GM18867 (cell line): Measurements from ENCODE around the gene MPV17L2.
"Not testable (repeated sequence)": the region's sequence is repeated elsewhere in the genome, so short reads cannot be mapped to it uniquely, and the experiment has no call there.

Experiments used
- ATAC-seq: cut with Tn5 transposase; IDR thresholded peaks from one replicate; pipeline ENCODE4 v1.9.1; 2021; ENCODE audit warnings: mild to moderate bottlenecking, moderate library complexity; ENCODE audit not compliant: unreplicated experiment

Gene MPV17L2

DNA sequence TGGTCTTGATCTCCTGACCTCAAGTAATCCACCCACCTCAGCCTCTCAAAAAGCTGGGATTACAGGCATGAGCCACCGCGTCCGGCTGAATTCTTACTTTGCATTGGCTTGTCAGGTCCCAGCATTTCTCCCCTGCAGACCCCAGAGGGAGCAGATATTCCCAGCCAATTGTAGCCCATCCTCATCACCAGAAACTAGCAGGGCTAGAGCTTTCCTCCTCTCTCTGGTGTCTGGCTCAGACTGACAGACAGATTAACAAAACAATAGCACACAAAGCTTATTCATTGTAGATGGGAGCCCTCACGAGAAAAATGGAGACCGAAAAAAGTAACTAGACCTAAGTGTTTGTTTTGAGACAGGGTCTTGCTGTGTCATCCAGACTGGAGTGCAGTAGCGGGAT lies 7.5 kb upstream of the MPV17L2 start:
- ATAC-seq, result no peak

DNA sequence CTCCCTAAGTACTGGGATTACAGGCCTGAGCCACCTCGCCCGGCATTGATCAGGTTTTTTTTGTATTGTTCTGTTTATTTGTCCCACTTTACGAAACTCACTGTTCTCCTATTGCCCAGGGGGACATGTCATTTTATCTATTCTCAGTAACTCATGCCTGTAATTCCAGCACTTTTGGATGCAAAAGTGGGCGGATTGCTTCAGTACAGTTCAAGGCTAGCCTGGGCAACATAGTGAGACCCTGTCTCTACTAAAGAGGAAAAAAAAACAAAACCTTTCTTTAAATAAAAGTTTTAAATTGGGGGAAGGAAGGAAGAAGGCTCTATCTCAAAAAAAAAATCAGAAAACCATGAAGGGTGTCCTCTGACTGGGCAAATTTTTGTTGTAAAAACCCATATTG lies 2.7 kb upstream of the MPV17L2 start:
- ATAC-seq, result no peak

DNA sequence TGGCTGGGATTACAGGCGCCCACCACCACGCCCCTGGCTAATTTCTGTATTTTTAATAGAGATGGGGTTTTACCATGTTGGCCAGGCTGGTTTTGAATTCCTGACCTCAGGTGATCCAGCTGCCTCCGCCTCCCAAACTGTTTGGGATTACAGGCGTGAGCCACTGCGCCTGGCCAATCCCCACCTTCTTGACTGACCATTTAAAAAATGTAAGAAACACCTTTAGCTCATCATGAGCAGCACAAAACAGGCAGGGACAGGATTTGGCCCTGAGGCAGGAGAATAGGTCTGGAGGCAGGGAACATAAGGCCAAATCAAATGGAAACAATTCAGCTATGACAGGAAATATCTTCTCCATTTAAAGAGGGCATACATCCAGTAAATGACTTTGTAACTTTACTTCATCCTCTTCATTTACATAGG lies 1.4 kb upstream of the MPV17L2 start:
- no peak for ATAC-seq

DNA sequence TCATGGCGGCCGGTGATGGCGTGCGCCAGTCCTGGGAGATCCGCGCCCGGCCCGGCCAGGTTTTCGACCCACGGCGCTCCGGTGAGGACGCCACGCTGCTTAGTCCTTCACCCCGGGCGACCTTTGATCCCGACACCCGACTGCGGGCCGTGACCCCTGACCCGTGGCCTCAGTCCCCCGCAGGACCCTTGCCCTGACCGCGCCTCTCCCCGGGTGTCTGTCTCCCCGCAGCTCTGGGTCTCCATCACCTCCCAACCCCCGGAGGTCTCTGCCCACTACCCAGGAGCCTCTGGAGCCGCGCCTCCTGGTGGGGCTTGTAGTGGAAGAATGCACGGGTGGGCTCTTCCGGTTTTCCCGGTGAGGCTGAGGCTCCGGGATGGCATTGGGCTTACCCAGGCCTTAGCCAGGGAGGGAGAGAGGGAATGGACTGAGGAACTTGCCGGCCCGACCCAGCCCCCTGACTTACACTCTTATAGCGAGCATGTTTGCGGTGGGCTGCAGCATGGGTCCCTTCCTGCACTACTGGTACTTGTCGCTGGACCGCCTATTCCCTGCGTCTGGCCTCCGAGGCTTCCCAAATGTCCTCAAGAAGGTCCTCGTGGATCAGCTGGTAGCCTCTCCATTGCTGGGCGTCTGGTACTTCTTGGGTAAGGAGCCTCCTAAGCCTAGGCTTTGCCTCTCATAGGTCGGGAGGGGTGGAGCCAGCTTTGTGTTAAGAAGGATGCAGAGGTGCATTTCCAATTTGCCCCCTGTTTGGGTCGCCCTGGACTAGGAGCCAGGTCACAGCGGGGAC lies 566 bp downstream of the MPV17L2 start:
- ATAC-seq, result no peak

DNA sequence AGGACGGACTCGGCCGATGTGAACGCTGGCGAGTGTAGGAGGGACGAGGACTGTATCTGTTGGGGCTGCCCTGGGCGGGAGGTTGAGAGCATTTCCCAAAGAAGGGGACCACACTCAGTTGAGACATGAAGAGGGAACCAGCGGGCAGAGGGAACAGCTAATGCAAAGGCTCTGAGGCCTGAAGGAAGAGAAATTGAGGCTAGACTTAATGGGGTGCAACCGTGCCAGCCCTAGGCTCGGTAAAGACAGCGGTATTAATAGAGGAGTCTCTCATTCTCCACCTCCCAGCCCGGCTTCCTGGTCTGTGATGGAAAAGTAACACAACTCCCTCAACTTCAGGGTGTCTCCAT lies 1.1 kb downstream of the MPV17L2 start:
- ATAC-seq, result no peak

DNA sequence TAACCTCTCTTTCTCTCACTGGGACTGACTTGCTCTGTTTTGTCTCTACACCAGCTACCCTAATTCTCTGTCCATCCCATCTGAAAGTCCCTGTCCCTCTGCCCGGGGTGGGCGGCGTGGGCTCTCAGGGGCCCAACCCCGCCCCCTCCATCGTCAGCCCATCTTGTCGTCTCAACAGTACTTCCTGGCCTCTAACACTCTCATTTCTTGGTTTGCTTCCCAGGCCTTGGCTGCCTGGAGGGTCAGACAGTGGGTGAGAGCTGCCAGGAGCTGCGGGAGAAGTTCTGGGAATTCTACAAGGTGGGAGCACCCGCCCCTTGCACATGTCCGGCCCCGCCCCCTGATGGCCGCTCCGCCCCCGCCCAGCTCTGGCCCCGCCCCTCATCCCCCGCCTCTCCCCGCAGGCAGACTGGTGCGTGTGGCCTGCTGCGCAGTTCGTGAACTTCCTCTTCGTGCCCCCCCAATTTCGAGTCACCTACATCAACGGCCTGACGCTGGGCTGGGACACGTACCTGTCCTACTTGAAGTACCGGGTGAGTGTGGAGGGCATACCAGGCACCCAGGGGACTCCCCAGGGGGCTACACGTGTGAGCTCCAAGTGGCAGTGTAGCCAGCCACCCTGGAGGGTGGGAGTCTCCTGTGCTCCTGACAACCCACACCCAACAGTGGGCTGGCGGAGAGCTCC lies 1.7 kb downstream of the MPV17L2 start:
- ATAC-seq, result no peak

DNA sequence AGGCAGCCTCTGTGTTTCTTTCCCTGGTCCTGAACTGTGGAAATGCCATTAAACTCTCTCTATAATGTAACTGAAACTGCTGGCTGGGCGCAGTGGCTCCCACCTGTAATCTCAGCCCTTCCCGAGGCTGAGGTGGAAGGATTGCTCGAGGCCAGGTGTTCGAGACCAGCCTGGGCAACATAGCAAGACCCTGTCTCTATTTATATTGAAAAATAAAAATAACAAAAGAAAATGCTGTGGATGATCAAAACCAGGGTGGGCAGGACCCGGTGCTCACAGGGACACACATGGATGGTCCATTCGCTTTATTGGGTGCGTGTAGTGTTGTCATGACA lies 3.5 kb downstream of the MPV17L2 start:
- ATAC-seq, result no peak

DNA sequence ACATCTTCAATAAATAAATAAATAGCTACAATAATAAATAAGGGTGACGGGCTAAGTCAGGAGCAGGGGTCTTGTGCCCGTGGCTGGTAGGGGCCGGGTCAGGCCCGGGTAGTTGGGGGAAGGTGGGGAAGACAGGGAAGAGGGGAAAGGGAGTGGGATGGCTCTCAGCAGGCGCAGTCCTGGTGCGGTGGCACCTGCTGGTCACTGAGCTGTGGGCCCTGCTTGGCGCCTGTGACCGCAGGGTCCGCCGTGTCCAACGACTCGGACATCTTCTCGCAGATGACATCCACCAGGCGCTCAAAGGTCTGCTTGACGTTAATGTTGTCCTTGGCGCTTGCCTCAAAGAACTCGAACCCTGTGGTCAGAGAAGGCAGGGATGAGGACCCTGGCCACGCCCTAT lies 4.3 kb downstream of the MPV17L2 start:
- no peak for ATAC-seq

DNA sequence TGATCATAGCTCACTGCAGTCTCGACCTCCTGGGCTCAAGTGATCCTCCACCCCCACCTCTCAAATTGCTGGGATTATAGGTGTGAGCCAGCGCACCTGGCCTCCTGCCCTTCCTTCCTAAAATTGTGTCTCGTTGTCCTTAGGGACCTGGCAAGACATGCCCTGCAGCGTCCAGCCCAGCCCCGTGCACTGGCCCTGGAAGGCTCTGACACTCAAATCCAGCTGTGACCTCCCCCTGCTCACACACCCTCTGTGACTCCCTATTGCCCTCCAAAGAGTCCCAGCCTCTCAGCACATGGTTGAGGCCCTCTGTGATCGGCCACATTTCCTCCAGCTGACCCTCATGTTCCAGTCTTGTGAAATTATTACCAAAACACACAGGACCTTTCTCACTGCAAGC lies 4.9 kb downstream of the MPV17L2 start:
- no peak for ATAC-seq

DNA sequence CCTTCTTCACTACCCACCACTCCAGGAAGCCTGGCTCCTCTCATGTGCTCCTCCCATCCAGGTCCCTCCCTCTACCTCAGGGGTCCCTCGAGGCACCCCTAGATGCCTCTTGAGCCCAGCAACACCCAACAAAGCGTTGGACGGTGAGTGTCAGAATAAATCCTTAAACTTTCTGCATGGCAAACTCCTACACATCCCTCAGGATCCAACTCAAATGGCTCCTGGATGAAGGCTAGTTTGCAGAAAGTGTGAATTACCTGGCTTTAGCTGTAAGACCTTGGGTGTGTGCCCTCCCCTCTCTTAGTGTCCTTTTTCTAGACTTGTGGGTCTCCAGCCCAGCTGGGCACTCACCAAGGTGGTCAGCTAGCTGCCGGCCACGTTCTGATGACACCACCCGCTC lies 5.4 kb downstream of the MPV17L2 start:
- ATAC-seq, result no peak

DNA sequence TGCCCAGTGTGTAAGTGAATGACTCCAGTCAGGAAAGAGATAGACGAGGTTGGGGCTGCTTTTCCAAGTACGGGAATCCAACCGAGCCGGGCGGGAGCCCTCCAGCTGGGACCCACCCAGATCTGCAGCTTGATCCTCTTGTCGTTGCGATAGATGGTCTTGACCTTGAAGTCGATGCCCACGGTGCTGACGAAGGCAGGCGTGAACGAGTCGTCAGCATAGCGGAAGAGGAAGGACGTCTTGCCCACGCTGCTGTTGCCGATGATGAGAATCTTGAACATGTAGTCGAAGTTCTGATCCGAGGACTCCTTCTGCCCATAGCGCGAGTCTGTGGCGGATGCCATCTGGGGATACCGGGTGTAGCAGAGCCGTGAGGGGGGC lies 9.4 kb downstream of the MPV17L2 start:
- ATAC-seq, result no peak

DNA sequence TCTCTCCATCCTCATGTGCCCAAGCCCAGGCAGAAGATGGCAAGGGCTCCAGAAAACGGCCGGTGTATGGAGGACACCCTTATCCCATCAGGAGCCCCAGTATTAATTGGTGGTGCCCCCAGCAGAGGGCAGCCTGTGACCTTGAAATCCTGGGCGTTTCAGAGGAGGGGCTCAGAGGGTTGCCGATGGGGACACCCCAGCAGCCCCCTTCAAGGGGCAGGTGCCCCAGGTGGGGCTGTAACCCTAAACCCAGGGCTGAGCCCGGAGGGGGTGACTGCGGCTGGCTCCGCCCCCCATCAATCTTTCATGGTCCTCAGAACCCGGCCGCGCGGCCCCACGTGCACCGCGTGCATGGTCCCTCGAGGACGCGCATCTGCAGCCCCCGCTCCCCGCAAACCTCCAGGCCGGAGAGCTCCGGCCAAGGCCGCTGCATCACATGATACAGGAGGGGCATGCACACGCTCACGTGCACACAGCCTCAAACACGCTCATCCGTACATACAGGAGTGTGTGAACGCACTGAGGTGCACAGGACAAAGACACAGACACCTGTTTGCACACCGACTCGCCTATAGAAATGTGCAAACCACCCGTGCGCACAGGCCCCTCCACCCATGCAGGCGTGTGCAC lies 9.9 kb downstream of the MPV17L2 start:
- no peak for ATAC-seq

DNA sequence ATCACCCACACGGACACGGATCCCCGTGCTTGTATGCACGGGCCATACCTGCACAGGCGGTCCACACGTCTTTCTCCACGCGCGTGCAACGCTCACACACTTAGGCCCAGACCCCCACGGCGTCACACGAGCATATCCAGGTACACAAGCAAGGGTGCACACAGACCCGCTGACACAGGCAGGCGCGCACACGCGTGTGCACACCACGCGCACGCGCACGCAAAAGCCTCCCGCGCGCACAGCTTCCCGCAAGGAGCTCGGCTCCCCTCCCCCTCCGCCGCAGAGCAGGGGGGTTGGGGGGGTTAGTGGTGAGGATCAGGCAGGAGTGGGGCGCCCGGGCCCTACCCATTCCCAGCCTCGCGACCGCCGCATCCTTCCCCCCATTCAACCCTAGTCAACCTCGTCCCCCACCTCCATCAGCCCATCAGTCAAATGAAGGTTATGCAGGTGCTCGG lies 10.4 kb downstream of the MPV17L2 start:
- ATAC-seq, result peak; percentile 1

DNA sequence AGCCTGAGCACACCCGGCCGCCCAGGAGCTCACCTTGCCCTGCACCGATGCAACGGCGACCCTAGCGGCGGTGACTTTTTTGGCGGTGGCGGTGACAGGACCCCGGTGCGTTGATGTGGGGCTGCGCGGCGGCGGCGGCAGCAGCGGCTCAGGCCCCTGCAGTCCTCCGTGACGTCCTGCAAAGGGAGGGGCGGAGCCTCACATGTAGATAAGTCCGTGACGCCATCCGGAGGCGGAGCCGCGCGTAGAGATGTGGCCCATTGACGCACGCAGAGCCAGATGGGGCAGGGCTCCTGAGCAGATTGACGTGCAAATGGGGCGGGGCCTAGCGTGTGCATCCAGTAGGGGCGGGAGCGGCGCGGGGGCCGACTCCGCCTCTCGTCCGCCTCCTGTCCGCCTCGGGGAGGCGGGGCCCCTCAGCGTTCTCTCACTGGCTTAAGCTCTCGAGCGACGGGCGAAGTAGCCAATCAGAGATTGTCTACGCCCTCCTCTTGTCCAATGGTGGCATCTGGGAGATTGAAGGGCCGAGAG lies 10.9 kb downstream of the MPV17L2 start, which contains the start of gene RAB3A:
Gene RAB3A, minus strand, starts transcription at position 180 of the 531 bp plus-strand sequence. CDS start 1,302 bp downstream, outside the sequence.
- peak; percentile 85 for ATAC-seq

DNA sequence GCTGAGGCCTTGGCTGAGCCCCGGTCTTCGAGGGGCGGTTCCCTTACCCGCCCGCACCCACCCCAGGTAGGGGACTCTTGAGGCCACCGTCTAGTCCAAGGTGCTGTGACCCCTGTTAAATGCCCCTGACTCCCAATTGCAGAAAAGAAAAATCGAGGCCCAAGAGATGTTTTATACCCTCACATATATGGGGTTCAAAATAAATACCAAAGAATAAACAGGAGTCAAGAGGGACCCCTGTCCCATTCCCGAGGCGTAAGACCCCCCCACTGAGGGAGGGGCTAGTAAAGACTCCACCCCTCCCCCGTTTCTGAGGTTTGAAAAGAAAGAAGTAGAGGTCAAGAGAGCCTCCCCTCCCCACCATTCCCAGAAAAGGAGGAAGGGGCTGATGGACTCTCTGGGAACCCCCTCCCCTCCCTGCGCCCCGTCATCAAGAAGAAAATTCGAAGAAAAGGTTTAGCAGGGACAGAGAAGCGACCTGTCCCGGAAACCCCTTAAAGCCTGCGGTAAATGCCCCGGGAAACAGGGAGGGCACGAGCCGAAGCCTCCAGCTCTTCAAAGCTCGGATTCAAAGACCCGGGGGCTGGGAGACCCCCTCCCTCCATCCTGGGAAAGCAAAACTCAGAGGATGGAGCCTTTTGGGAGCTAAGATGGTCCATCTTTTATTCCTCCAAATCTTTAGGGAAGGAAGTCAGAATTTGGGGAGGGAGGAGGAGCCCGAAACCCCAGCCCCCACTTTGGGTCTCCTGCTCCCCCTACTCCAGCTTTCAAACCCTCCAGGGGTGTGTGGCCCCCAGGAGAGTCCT lies 11.6 kb downstream of the MPV17L2 start:
- peak; percentile 5 for ATAC-seq

DNA sequence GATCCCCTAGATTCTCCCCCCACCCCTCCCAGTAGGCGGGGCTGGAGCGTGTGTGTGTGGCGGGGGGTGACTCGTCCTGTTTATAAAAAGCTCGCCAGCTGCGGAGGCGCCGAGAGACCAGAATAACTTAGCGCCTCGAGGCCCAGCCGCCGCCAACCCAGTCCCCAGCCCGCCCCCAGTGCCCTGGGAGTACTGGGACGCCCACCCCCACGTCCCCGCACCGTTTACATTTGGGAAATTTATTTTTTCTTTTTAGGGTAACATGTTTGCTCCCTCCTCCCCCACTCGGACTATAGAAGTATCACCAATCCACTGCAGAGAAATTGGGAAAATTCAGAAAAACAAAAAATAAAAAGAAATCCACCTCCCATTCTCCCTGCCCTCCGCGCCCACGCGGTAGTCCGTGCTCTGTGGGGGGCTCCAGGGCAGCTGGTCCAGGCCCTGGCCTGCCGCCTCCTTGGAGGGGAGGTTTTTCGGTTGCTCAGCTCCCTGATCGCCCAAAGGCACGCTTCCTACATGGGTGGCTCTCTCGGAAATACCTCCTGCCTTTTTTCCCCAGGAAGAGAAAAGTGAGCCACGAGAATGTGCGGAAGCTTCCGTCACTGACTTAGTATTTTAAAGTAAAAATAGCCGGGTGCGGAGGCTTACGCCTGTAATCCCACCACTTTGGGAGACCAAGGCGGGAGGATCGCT lies 12.3 kb downstream of the MPV17L2 start:
- ATAC-seq, result no peak

DNA sequence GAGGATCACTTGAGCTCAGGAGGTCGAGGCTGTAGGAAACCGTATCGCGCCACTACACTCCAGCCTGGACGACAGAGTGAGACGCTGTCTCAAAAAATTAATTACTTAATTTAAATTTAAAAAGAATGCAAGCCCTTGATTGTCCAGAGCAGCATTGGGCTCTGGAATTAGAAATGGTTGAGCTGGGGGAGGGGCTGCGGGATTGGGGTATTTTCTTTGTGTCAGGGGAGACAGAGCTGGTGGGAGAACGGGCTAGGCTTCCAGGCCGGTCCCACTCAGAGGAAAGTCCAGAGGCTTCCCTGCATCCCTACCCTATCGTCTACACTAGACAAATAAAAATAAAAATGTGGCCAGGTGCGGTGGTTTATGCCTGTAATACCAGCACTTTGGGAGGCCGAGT lies 13.0 kb downstream of the MPV17L2 start:
- ATAC-seq, result no peak

DNA sequence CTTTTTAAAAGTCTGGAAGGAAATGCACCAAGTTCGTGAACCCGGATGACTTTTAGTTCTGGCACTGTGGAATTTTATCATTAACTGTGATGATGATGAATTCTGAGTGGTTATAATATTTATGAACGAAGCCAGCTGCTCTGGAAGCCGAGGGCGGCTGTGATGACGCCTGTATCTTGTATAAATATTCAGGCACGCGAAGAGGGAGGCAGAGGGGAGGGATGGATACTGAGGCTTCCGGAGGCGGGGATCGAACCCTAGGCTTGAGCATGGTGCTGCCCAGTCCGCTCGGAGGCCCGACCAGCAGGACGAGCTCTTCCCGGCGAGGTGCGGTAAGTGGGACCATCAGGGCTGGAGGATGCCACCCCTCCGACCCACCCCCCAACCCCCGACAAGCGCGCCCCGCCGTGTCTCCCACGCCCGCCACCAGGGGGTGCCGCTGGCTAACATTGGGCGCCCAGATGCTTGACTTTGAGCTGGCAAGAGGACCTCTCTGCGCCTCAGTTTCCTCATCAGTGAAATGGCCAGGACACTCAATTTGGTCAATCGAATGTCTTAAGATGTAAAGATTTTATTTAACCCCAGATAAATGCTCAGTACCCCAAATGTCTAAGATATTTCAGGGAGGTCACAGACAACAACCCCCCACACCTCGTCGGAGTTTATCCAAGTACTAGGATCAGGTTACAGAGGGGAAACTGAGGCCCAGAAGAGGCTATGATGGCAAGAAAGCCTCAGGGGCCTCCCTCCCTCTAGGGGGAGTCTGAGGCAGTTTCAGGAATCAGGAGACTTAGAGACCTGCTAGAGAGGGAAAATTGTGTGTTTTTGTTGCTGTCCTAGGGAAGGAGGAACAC lies 15.3 kb downstream of the MPV17L2 start:
- no peak for ATAC-seq

DNA sequence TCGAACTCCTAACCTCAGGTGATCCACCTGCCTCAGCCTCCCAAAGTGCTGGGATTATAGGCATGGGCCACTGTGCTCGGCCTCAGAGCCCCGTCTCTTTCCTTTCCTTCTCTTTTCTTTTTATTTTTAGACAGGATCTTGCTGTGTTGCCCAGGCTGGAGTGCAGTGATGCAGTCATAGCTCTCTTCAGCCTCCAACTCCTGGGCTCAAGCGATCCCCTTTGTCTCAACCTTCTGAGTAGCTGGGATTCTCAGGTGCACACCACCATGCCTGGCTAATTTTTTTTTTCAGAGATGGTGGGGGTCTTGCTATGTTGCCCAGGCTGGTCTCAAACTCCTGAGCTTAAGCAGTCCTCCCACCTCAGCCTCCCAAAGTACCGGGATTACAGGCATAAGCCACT lies 16.9 kb downstream of the MPV17L2 start:
- ATAC-seq, result not testable (repeated sequence)
